Upper lobe of right lung (tissue), 1 donor: Measurements from ENCODE around the gene PRSS57. TPM values are rescaled to one million over a fixed set of nuclear protein-coding genes. Genes with fewer than 3 reads are reported as not detected.

Source experiments
- ATAC-seq: fragments of 200-7000 bp; cut with Tn5 transposase; one replicate; pipeline ENCODE4 v1.9.1; 2020; ENCODE audit warnings: mild to moderate bottlenecking, moderate library complexity
- DNase-seq: peaks from one replicate; pipeline ENCODE4 v3.0.0-alpha.2; 2020
- H3K27ac ChIP-seq: fragments of 200-600 bp; one replicate; pipeline ENCODE4 v1.8.0; 2022
- H3K27me3 ChIP-seq: fragments of 200-600 bp; one replicate; pipeline ENCODE4 v1.8.0; 2022; ENCODE audit warnings: mild to moderate bottlenecking
- H3K36me3 ChIP-seq: fragments of 200-600 bp; one replicate; pipeline ENCODE4 v1.8.0; 2022
- H3K4me1 ChIP-seq: fragments of 200-600 bp; one replicate; pipeline ENCODE4 v1.8.0; 2022
- H3K4me3 ChIP-seq: fragments of 200-600 bp; one replicate; pipeline ENCODE4 v1.8.0; 2022; ENCODE audit warnings: mild to moderate bottlenecking
- H3K9me3 ChIP-seq: fragments of 200-600 bp; one replicate; pipeline ENCODE4 v1.8.0; 2022
- CTCF ChIP-seq: fragments of 200-600 bp; IDR thresholded peaks from one replicate; pipeline ENCODE4 v1.8.0; 2022; ENCODE audit warnings: antibody characterized with exemption
- intact Hi-C: fragments of 100-400 bp; cut with DNase I; formaldehyde crosslinking; loops from one replicate; pipeline ENCODE4 v1.11.0; 2022
- total RNA-seq: library from RNA; stranded (reverse); fragmentation: NEBNext Ultra II Directional; extraction: Animal tissue kit (Norgen Biotek cat#: 25700); gene quantifications from one replicate; pipeline ENCODE4 v1.2.1, GENCODE V29; 2021
- donor health status: DM: no; HTN: yes; CAD: no; lungs with severe emphysema.

PRSS57 gene
- total RNA-seq, 1 donor from 2014 or later, result not detected

GRCh38 chr19:685454-685931, 9.8 kb downstream of the PRSS57 start:
- no peak overlapping the region for H3K27ac ChIP-seq
- no peaks in the 10 kb centered on the region for H3K36me3 ChIP-seq
- ATAC-seq, result no peak
- no peaks in the 10 kb centered on the region for H3K9me3 ChIP-seq
- H3K4me1 ChIP-seq, result no peaks in the 10 kb centered on the region
- DNase-seq, result no peak
- intact Hi-C loops, result no loop called here
- no peaks in the 10 kb centered on the region for H3K27me3 ChIP-seq
- no peak overlapping the region for H3K4me3 ChIP-seq
- TF ChIP-seq CTCF, result no peak

- H3K4me1 ChIP-seq, result peaks cover 16% of the 10 kb centered on the region
- no peak for TF ChIP-seq CTCF
- peak; percentile 70 for DNase-seq
- no peak overlapping the region for H3K27ac ChIP-seq
- intact Hi-C loops, result no loop called here
- H3K36me3 ChIP-seq, result no peaks in the 10 kb centered on the region
- no peak for ATAC-seq
- no peaks in the 10 kb centered on the region for H3K27me3 ChIP-seq
- H3K4me3 ChIP-seq, result no peak overlapping the region
- no peaks in the 10 kb centered on the region for H3K9me3 ChIP-seq
These were observed 12.5 kb downstream of the PRSS57 start for GRCh38 chr19:682678-683320.

GRCh38 chr19:681029-682019, 13.9 kb downstream of the PRSS57 start:
- intact Hi-C loops, result no loop called here
- no peak for TF ChIP-seq CTCF
- DNase-seq, result peak; percentile 97

GRCh38 chr19:680287-681028, 14.8 kb downstream of the PRSS57 start:
- no peaks in the 10 kb centered on the region for H3K9me3 ChIP-seq
- peak; percentile 39 for TF ChIP-seq CTCF
- no peaks in the 10 kb centered on the region for H3K27me3 ChIP-seq
- H3K4me3 ChIP-seq, result peak overlapping the region; percentile 68
- intact Hi-C loops, result no loop called here
- no peaks in the 10 kb centered on the region for H3K36me3 ChIP-seq
- H3K27ac ChIP-seq, result peak overlapping the region; percentile 93
- peak; percentile 100 for DNase-seq
- peak; percentile 90 for ATAC-seq
- H3K4me1 ChIP-seq, result peaks cover 19% of the 10 kb centered on the region

More at GRCh38 chr19:681029-682019, 13.9 kb downstream of the PRSS57 start:
- ATAC-seq, result no peak
- H3K36me3 ChIP-seq, result no peaks in the 10 kb centered on the region
- no peaks in the 10 kb centered on the region for H3K9me3 ChIP-seq
- peak overlapping the region; percentile 68 for H3K4me3 ChIP-seq
- H3K27ac ChIP-seq, result peak overlapping the region; percentile 73
- H3K27me3 ChIP-seq, result no peaks in the 10 kb centered on the region
- peaks cover 19% of the 10 kb centered on the region for H3K4me1 ChIP-seq
